ENCODE data around the gene ASPG.

Gene ASPG

GRCh38 chr14:104116756-104117340, 31.3 kb downstream of the ASPG start:
- peak overlapping the region; percentile 33 for H3K27ac ChIP-seq

GRCh38 chr14:104117341-104118005, 32.0 kb downstream of the ASPG start:
- TF ChIP-seq CTCF (IDR thresholded peaks at IDR 0.05): no peak
- no peak for TF ChIP-seq ZFX (IDR thresholded peaks at IDR 0.05; ENCODE audit: borderline replicate concordance)
- H3K27ac ChIP-seq: peak overlapping the region; percentile 33; the same call in 1 of the 2 replicates

More at GRCh38 chr14:104116756-104117340, 31.3 kb downstream of the ASPG start:
- TF ChIP-seq ZFX (IDR thresholded peaks at IDR 0.05; ENCODE audit: borderline replicate concordance) (no peak), CTCF (IDR thresholded peaks at IDR 0.05) (no peak)

- no peak for TF ChIP-seq CTCF (IDR thresholded peaks at IDR 0.05)
- no peak for TF ChIP-seq ZFX (IDR thresholded peaks at IDR 0.05; ENCODE audit: borderline replicate concordance)
- no peak overlapping the region for H3K27ac ChIP-seq
Measured at GRCh38 chr14:104118006-104118844, 32.7 kb downstream of the ASPG start.

GRCh38 chr14:104119119-104119487, 33.6 kb downstream of the ASPG start:
- H3K27ac ChIP-seq: no peak overlapping the region
- no peak for TF ChIP-seq CTCF (IDR thresholded peaks at IDR 0.05)
- no peak for TF ChIP-seq ZFX (IDR thresholded peaks at IDR 0.05; ENCODE audit: borderline replicate concordance)

- no peak overlapping the region for H3K27ac ChIP-seq
- TF ChIP-seq CTCF (IDR thresholded peaks at IDR 0.05) (no peak), ZFX (IDR thresholded peaks at IDR 0.05; ENCODE audit: borderline replicate concordance) (no peak)
Measured at GRCh38 chr14:104119488-104120251, 34.2 kb downstream of the ASPG start.

GRCh38 chr14:104120281-104120741, 34.8 kb downstream of the ASPG start:
- H3K27ac ChIP-seq: no peak overlapping the region
- no peak for TF ChIP-seq ZFX (IDR thresholded peaks at IDR 0.05; ENCODE audit: borderline replicate concordance)
- no peak for TF ChIP-seq CTCF (IDR thresholded peaks at IDR 0.05)
